HepG2 (cell line): ENCODE measurements around the gene SYNJ2. TPM values are rescaled to one million over a fixed set of nuclear protein-coding genes. Genes with fewer than 3 reads are reported as not detected.

Experiments used
- BATF2 ChIP-seq: sonication (generic); formaldehyde crosslinking; IDR thresholded peaks from 2 replicates; pipeline ENCODE4 v1.8.0; 2022; ENCODE audit warnings: mild to moderate bottlenecking, missing genetic modification reagents, moderate library complexity
- CEBPZ ChIP-seq: IDR thresholded peaks from 2 replicates; pipeline ENCODE4 v1.6.1; 2012; ENCODE audit warnings: low read length, improper control_type of control experiment
- DNMT3B ChIP-seq: conservative IDR thresholded peaks from 2 replicates; pipeline ENCODE4 v1.6.1; 2016; ENCODE audit warnings: missing biosample characterization, control low read depth
- DPF2 ChIP-seq: sonication (generic); formaldehyde crosslinking; IDR thresholded peaks from 2 replicates; pipeline ENCODE4 v1.4.0; 2020; ENCODE audit warnings: mild to moderate bottlenecking, low read depth, missing genetic modification reagents, borderline replicate concordance
- DRAP1 ChIP-seq: IDR thresholded peaks from 2 replicates; pipeline ENCODE4 v1.6.1; 2016; ENCODE audit warnings: missing genetic modification reagents, missing compliant biosample characterization
- E2F5 ChIP-seq: sonication (generic); formaldehyde crosslinking; conservative IDR thresholded peaks from 2 replicates; pipeline ENCODE4 v1.4.0; 2020; ENCODE audit warnings: missing genetic modification reagents
- HDAC2 ChIP-seq: sonication (generic); formaldehyde crosslinking; IDR thresholded peaks from 2 replicates; pipeline ENCODE4 v1.4.0; 2020; ENCODE audit warnings: missing genetic modification reagents
- HOXD1 ChIP-seq: sonication (generic); formaldehyde crosslinking; IDR thresholded peaks from 2 replicates; pipeline ENCODE4 v1.5.0; 2020; ENCODE audit warnings: missing genetic modification reagents
- KLF11 ChIP-seq: IDR thresholded peaks from 2 replicates; pipeline ENCODE4 v1.6.1; 2016; ENCODE audit warnings: missing compliant biosample characterization
- MAFG ChIP-seq: sonication (generic); formaldehyde crosslinking; IDR thresholded peaks from 2 replicates; pipeline ENCODE4 v1.5.1; 2020; ENCODE audit warnings: mild to moderate bottlenecking, missing genetic modification reagents
- REPIN1 ChIP-seq: sonication (generic); formaldehyde crosslinking; IDR thresholded peaks from 2 replicates; pipeline ENCODE4 v1.8.0; 2022; ENCODE audit warnings: missing genetic modification reagents, low read depth, mild to moderate bottlenecking, borderline replicate concordance
- ZBTB14 ChIP-seq: sonication (generic); formaldehyde crosslinking; IDR thresholded peaks from 2 replicates; pipeline ENCODE4 v1.4.0; 2020; ENCODE audit warnings: missing genetic modification reagents
- ZBTB3 ChIP-seq: sonication (generic); formaldehyde crosslinking; IDR thresholded peaks from 2 replicates; pipeline ENCODE4 v1.4.0; 2020; ENCODE audit warnings: low read depth, mild to moderate bottlenecking, moderate library complexity, missing genetic modification reagents, borderline replicate concordance
- ZFY ChIP-seq: sonication (generic); formaldehyde crosslinking; IDR thresholded peaks from 2 replicates; pipeline ENCODE4 v1.4.0; 2020; ENCODE audit warnings: missing genetic modification reagents
- ZNF329 ChIP-seq: sonication (generic); formaldehyde crosslinking; IDR thresholded peaks from 2 replicates; pipeline ENCODE4 v1.9.0; 2021; ENCODE audit warnings: low read depth, mild to moderate bottlenecking, missing genetic modification reagents
- ZNF782 ChIP-seq: sonication (generic); formaldehyde crosslinking; IDR thresholded peaks from 2 replicates; pipeline ENCODE4 v1.4.0; 2020; ENCODE audit warnings: missing genetic modification reagents, mild to moderate bottlenecking, borderline replicate concordance
- ZUFSP ChIP-seq: sonication (generic); formaldehyde crosslinking; IDR thresholded peaks from 2 replicates; pipeline ENCODE4 v1.9.0; 2021; ENCODE audit warnings: missing genetic modification reagents, mild to moderate bottlenecking, borderline replicate concordance
- ZXDC ChIP-seq: sonication (generic); formaldehyde crosslinking; IDR thresholded peaks from 2 replicates; pipeline ENCODE4 v1.5.0; 2020; ENCODE audit warnings: mild to moderate bottlenecking, missing genetic modification reagents
- polyA plus RNA-seq, 8 experiments: library from polyadenylated mRNA; depleted of rRNA in 3 of 8; stranded (reverse) in 7 of 8; unstranded in 1 of 8; fragments of >200 nt; fragmentation: Illumina TruSeq in 4 of 8; extraction: Trizol in 4 of 8; gene quantifications; 2 replicates each; pipeline versions ENCODE4 v1.2.1 to v1.2.3, GENCODE V29; 2011 to 2016; ENCODE audit warnings: low read depth in 4 of 8, missing spikeins in 1 of 8, mixed read lengths in 1 of 8; ENCODE audit not compliant: insufficient read depth in 1 of 8
- total RNA-seq, 5 experiments: library from RNA; depleted of rRNA; stranded (reverse); fragments of >200 nt; fragmentation: Illumina TruSeq; extraction: Trizol; gene quantifications; 2 replicates each; pipeline ENCODE4 v1.2.3, GENCODE V29; 2016; ENCODE audit warnings: low read depth in 1 of 5

SYNJ2 gene
- total and polyA plus RNA-seq, 2 of the 13 experiments (the other 11 are each of a cell fraction or from before 2014, with no cell fraction given), result 39.1 to 57.6 TPM

GRCh38 chr6:158008864-158009113 is 27.1 kb downstream of the SYNJ2 start (continued):
- TF ChIP-seq BATF2 (CRISPR knock-in tag), result no peak
- TF ChIP-seq HOXD1 (CRISPR knock-in tag), result no peak
- TF ChIP-seq DPF2 (CRISPR knock-in tag), result no peak
- TF ChIP-seq ZNF782 (CRISPR knock-in tag), result no peak
- TF ChIP-seq ZFY (CRISPR knock-in tag), result no peak; the same call in 1 of the 2 replicates
- TF ChIP-seq E2F5 (CRISPR knock-in tag), result no peak
- TF ChIP-seq DNMT3B (CRISPR knock-in tag), result no peak
- 0 out of 2 replicates have a peak, but pooled peaks have one; percentile 16 for TF ChIP-seq HDAC2 (CRISPR knock-in tag)
- no peak for TF ChIP-seq ZNF329 (CRISPR knock-in tag)
- no peak for TF ChIP-seq CEBPZ
- TF ChIP-seq ZUFSP (CRISPR knock-in tag), result no peak
- no peak for TF ChIP-seq DRAP1 (CRISPR knock-in tag)
- TF ChIP-seq ZXDC (CRISPR knock-in tag), result no peak
- TF ChIP-seq ZBTB3 (CRISPR knock-in tag), result no peak
- no peak for TF ChIP-seq MAFG
- 0 out of 2 replicates have a peak, but pooled peaks have one; percentile 12 for TF ChIP-seq REPIN1 (CRISPR knock-in tag)
- TF ChIP-seq KLF11, result no peak
- no peak for TF ChIP-seq ZBTB14 (CRISPR knock-in tag)
